NOMO-1 treated with dmso at 0.1 percent for 144 hours (cell line): ENCODE results near the gene WDR74.
"Not testable (repeated sequence)": the region's sequence is repeated elsewhere in the genome, so short reads cannot be mapped to it uniquely, and the experiment has no call there.

ENCODE experiments used
- DNase-seq: peaks from one replicate; lab custom pipeline; 2025; ENCODE audit not compliant: unreplicated experiment; lab: John Stamatoyannopoulos, UW

Gene WDR74

GRCh38 chr11:62842171-62842741 lies 2.9 kb upstream of the WDR74 start:
- no peak for DNase-seq

- DNase-seq: peak; percentile 84
Measured at GRCh38 chr11:62841361-62842170, 2.2 kb upstream of the WDR74 start.

GRCh38 chr11:62840721-62841360 lies 1.5 kb upstream of the WDR74 start:
- peak; percentile 39 for DNase-seq

- no peak for DNase-seq
Measured at GRCh38 chr11:62835336-62835735, 4.1 kb downstream of the WDR74 start.

GRCh38 chr11:62832336-62833234 lies 6.8 kb downstream of the WDR74 start, which contains the start of gene TEX54:
TSS of gene TEX54 (minus strand) at chr11:62832841.
- no peak for DNase-seq

GRCh38 chr11:62831520-62832335 lies 7.7 kb downstream of the WDR74 start, which contains the start of gene STX5:
TSS of gene STX5 (minus strand) at chr11:62832051. CDS start at chr11:62831243, 808 bp downstream.
- DNase-seq: peak; percentile 98

GRCh38 chr11:62830904-62831519 lies 8.4 kb downstream of the WDR74 start:
- DNase-seq: no peak

- not testable (repeated sequence) for DNase-seq
Measured at GRCh38 chr11:62828130-62828529, 11.3 kb downstream of the WDR74 start.

- no peak for DNase-seq
Measured at GRCh38 chr11:62823677-62824076, 15.7 kb downstream of the WDR74 start.

GRCh38 chr11:62817129-62817528 lies 22.3 kb downstream of the WDR74 start:
- DNase-seq: no peak

- peak; percentile 85 for DNase-seq
Measured at GRCh38 chr11:62816557-62816956, 22.8 kb downstream of the WDR74 start.

- DNase-seq: no peak
Measured at GRCh38 chr11:62811659-62812058, 27.7 kb downstream of the WDR74 start.

- no peak for DNase-seq
Measured at GRCh38 chr11:62810748-62811147, 28.6 kb downstream of the WDR74 start.

GRCh38 chr11:62806611-62807121 lies 32.7 kb downstream of the WDR74 start:
- peak; percentile 84 for DNase-seq

- DNase-seq: no peak
Measured at GRCh38 chr11:62805961-62806441, 33.4 kb downstream of the WDR74 start.

GRCh38 chr11:62805076-62805892 lies 34.1 kb downstream of the WDR74 start, which contains the start of gene NXF1:
TSS of gene NXF1 (minus strand) at chr11:62805440. CDS start at chr11:62805356, 84 bp downstream.
- DNase-seq: peak; percentile 89

- no peak for DNase-seq
Measured at GRCh38 chr11:62804310-62805075, 34.9 kb downstream of the WDR74 start.
